HepG2 (cell line): ENCODE results near the gene PTPRE.

ENCODE experiments used
- EZH2 ChIP-seq: conservative IDR thresholded peaks from 2 replicates; pipeline ENCODE4 v1.6.1; 2012; ENCODE audit warnings: mild to moderate bottlenecking, low read depth, low read length, moderate library complexity
- KDM1A ChIP-seq: IDR thresholded peaks from 2 replicates; pipeline ENCODE4 v1.6.1; 2016; ENCODE audit warnings: missing compliant biosample characterization
- PCBP1 ChIP-seq: fragments of 200-400 bp; formaldehyde crosslinking; IDR thresholded peaks from 2 replicates; pipeline ENCODE4 v1.6.1; 2017; ENCODE audit warnings: mild to moderate bottlenecking, low read depth, low read length, borderline replicate concordance
- ZNF232 ChIP-seq: sonication (generic); formaldehyde crosslinking; IDR thresholded peaks from 2 replicates; pipeline ENCODE4 v1.4.0; 2020; ENCODE audit warnings: missing genetic modification reagents, borderline replicate concordance
- TF ChIP-seq, protein P1 (sequence below): sonication (generic); formaldehyde crosslinking; IDR thresholded peaks from 2 replicates; pipeline ENCODE4 v1.5.0; 2020; ENCODE audit warnings: mild to moderate bottlenecking, missing genetic modification reagents, moderate library complexity

DNA sequence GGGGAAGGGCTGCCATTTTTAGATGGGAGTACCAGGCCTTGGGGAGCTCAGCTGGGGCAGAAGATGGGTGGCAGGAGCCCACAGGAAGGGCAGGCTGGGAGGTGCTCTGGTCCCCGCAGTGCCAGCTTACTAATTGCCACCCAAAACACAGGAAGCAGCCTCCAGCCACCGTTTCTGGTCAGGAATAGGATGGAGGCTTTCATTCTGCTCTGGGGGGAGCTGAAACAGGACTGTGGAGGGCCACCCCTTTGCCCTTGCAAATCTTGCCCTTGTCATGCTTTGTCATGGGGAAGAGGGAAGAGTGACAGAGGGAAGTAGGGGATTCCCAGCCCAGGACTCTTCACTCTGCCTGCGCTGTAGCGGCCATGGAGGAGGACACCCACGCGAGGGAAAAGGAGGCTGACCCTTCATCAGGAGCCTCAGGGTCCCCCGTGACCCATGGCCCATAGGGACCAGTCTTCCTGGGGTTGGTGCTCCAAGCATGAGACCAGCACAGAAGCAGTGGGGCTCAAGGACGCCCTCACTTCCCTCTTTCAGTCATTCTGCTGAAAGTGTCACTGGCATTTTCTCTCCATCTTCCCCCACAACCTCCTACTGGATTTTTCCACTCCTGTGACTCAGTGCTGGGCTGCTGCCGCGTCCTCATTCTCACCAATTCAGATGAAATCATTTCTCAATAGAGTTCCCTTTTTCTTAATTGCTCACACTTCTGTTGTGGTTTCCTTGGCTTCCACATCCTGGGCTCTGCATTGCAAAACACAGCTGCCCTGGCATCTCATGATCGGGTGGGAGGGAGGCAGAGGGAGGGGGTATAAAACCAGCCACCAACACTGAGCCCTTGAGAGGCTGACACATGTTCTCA is 157.4 kb downstream of the PTPRE start:
- TF ChIP-seq PCBP1 = no peak
- TF ChIP-seq EZH2 = no peak
- TF ChIP-seq KDM1A (CRISPR knock-in tag) = no peak
- TF ChIP-seq, protein P1, sequence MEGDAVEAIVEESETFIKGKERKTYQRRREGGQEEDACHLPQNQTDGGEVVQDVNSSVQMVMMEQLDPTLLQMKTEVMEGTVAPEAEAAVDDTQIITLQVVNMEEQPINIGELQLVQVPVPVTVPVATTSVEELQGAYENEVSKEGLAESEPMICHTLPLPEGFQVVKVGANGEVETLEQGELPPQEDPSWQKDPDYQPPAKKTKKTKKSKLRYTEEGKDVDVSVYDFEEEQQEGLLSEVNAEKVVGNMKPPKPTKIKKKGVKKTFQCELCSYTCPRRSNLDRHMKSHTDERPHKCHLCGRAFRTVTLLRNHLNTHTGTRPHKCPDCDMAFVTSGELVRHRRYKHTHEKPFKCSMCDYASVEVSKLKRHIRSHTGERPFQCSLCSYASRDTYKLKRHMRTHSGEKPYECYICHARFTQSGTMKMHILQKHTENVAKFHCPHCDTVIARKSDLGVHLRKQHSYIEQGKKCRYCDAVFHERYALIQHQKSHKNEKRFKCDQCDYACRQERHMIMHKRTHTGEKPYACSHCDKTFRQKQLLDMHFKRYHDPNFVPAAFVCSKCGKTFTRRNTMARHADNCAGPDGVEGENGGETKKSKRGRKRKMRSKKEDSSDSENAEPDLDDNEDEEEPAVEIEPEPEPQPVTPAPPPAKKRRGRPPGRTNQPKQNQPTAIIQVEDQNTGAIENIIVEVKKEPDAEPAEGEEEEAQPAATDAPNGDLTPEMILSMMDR (CRISPR knock-in tag) = no peak
- TF ChIP-seq ZNF232 (CRISPR knock-in tag) = no peak
